GM21529 (cell line): Measurements from ENCODE around the gene TBX6.

Experiments used
- ATAC-seq: cut with Tn5 transposase; IDR thresholded peaks from one replicate; pipeline ENCODE4 v1.9.1; 2021; ENCODE audit not compliant: unreplicated experiment

Gene TBX6

DNA sequence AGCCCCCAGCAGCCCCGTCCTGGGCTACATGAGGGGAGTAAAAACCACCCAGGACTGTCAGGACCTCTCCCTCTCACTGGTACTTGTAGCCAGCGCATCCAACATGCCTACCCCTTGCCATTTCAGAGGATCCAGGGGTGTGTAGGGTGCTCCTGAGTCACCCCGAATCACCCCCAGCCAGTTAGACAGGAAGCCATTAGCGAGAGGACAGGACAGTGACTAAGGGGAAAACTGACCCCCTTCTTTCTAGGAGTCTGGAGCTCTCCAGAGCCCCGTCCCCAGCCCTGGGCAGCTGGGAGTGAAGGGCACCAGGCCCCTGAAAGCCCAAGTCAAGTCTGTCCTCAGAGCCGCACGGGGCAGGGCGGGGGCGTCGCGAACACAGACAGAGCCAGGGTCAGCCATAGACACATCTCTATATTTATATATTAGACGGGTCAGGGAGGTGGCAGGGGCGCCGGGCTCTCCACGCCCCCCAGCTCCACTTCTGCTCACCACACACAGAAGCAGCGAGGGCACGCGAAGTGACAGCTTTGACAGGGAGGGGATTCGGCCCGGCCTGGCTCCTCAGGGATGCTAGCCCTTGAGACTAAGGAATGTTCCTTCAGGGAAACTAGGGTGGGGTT, 22.1 kb upstream of the TBX6 start:
- ATAC-seq, result no peak

DNA sequence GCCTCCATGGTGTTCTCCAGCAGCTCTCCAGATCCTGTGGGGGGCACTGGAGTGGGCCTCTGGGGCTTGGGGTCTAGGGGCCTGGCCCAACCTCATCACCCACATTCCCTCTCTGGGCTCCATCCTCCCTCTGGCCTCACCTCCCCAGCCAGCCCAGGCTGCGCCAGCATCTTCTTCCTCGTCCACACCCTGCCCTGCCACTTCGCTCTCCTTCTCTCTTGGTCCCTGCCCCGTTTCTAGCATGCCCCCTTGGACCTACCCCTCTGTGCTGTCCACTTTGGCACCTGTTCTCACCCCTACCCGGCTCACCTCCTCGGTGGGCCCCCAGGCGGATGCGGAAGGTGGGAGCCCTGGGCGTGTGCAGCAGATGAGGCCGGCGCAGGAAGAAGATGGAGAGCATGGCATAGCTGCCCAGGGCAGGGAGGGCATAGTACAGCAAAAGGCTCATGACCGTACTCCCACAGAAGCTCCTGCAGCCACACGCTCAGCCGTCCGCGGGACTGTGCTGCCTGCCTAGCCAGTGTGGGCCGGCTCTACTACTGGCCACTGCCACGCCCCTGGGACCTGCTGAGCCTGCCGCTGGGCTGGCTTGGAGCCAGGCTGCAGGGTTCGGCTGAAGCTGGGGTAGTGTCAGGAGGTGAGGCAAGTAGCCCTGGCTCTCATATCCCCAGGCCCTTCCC, 21.4 kb upstream of the TBX6 start, which contains the start of gene GDPD3:
GDPD3 (minus strand) TSS at position 507 of the 680 bp plus-strand sequence; CDS start at position 448, 59 bp downstream.
- no peak for ATAC-seq

DNA sequence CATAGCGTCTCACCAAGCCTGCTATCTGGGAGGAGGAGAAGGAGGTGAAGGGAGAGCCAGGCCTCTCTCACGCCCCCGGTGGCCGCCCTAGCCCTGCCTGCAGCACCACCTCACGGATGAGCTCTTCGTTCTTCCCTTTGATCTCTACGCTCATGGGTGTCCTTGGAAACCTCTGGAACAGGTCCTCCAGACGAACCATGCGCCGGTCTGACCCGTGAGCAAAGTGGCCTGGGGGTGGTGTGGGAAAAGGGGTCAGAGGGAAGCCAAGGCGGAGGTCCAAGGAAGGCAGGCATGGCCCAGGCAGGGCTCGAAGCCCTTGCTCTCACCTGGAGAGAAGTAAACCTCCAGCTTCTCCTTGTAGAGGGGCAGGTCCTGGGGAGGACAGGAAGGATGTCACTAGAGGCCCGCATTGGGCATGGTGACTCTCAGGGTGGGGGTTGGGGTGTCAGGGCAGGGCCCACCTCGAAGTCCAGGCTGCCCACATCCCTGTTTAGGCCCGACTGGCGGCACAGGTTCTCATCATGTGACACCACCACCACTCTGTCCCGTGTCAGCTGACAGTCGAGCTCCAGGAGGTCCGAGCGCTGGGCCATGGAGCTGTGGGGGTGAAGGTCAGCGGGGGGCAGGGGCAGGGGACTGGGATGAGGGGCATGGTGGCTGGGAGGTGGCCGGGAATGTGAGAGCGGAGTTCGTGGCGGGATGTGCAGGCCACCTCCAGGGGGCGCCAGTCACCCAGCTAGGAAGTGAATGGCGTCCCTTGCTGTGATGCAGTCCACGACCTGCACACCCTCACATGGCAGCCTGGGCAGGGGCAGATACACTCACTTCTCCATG, 20.7 kb upstream of the TBX6 start:
- ATAC-seq, result no peak

DNA sequence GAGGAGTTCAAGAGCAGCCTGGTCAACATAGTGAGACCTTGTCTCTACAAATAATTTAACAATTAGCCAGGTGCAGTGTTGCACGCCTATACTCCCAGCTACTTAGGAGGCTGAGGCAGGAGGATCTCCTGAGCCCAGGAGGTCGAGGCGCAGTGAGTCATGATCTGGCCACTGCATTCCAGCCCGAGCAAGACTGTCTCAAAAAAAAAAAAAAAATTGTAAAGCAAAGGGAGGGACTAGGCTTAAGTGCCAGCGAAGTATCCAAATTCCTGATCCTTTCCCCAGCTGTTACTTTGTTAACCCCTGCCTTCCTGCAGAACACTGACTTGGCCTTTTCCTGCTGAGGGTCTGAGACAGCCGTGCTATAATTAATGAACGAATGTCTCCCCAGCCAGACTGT, 18.9 kb upstream of the TBX6 start:
- ATAC-seq, result no peak

DNA sequence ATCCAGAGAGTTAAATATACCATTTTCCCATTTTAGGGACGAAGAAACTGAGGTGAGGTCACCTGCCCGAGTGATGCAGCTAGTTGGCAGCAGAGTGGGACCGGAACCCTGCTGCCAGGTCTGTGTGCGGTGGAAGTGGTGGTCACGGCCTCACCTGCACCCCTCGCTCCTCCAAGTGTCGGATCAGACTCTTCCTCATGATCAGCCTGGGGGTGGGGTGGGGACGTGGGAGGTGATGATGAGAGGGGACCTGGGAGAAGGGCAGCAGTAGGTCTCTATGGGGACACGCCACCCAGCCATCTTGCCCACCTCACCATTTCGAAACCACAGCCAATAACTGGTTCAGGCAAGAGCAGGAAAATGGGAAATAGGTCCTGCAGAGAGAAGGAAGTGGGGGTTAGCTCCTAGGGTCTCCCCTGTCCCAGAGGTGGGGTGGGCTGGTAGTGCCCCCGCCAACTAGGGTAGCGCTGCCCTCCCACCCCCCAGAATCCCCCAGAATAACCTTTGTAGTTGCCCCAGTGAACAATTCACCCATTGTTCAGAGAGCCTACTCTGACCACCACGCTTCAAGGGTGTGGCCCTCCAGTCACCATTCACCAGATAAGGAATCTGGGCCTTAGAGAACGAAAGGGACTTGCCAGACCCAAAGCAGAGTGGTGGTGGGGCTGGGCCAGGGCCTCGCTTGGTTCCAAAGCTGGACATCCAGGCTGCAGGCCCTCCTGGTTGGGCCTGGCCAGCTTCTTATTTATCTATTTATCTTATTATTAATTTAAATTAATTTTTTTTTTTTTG, 16.5 kb upstream of the TBX6 start:
- no peak for ATAC-seq

DNA sequence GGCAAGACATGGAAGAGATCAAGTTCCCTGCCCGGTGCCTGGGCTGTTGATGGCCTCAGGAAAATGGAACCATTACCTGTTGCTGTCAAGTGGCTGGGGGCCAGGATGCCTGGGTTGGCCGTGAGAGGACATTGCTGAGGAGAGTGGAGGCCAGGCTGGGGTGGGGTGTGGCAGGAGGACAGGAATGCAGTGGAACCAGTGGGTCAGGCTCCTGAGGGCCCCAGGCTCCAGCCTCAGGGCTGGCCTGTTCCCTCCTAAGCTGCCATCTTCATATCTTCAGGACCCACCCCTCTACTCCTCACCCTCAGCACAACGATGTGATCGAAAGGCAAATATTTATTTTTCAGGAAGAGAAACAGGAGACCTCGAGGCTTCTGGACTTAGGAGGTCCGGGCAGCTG, 12.8 kb upstream of the TBX6 start:
- no peak for ATAC-seq

DNA sequence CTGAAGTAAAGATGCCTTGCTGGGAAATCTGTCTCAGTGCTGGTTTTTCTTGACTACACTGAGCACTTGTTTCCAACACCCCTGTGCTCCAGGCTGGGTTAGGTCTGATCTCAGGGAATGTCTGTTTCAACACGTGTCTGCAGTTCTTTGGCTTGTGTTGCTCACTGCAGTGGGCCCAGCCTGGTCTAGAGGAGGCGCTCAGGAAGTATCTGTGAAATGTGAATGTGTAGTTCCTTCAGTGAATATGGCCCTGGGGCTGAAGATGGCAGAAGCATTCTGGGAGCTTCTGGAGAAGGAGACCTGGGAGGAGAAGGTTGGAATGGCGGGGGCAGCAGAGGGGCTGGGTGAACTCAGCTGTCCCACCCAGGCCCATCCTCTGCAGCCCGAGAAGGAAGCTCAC, 12.4 kb upstream of the TBX6 start:
- ATAC-seq, result no peak

DNA sequence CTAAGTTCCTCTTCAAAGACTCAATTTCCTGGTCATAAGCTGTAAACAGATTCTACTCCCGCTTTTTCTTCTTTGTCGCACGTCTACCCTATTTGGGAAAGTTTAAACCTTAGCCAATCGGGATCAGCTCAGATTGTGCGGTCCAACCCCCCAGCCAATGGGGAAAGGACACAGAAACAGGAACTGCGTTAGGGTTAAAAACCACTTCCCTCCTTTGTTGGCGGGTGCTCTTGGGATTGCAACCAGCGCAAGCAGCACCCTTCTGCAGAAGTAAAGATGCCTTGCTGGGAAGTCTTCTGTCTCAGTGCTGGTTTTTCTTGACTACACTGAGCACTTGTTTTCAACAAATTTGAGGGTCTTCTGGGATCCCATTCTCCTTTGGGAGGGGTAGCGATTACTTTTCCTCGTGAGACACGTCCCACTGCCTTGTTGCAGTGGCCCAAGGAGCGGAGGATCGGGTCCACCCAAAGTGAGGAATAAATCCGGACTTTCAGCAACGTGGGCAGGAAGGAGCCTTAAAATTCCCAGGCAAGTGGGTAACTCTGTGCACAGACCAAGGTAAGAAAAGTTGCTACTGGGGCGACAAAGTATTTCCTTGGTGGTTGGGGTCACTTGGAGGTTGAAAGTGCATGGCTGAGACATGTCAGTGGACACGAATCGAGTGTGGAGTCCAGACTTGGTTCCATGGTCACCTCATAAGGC, 5.3 kb upstream of the TBX6 start:
- ATAC-seq, result no peak

DNA sequence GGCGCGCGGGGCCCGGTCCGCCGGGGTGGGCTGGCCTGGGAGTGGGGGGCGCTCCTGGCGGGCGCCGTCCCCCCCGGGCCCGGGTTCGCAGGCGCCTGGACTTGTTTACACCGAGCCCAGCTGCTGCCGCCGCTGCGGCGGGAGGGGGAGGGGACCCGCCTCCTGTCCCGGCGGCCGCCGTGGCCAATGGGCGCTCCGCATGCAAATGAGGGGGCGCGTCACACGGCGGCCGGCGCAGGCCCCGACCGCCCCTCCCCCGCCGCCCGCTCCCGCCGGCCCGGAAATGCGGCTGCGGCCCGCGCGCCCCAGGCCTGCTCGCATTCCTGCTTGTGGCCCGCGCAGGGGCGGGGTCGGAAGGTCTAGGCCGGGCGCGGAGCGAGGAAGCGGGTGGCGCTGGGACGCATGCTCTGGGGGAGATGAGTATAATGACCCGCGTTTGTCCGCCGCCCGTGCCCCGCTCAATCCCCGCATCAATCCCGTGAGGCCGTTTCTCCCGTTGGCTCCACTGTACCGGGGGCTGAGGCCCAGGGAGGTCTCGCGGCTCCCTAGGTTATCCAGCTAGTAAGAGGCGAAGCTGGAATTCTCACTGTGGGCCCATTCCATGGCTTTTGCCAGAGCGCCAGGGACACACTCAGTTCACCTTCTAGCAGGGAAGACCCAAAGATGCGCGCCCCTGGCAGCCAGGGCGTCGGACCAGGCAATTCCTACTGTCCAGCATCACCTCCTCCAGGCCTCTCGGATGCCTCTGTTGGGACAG, 4.6 kb upstream of the TBX6 start, which contains the start of gene YPEL3:
YPEL3 (minus strand) TSS at position 109 of the 757 bp plus-strand sequence. CDS start 731 bp downstream, outside the sequence.
- no peak for ATAC-seq

DNA sequence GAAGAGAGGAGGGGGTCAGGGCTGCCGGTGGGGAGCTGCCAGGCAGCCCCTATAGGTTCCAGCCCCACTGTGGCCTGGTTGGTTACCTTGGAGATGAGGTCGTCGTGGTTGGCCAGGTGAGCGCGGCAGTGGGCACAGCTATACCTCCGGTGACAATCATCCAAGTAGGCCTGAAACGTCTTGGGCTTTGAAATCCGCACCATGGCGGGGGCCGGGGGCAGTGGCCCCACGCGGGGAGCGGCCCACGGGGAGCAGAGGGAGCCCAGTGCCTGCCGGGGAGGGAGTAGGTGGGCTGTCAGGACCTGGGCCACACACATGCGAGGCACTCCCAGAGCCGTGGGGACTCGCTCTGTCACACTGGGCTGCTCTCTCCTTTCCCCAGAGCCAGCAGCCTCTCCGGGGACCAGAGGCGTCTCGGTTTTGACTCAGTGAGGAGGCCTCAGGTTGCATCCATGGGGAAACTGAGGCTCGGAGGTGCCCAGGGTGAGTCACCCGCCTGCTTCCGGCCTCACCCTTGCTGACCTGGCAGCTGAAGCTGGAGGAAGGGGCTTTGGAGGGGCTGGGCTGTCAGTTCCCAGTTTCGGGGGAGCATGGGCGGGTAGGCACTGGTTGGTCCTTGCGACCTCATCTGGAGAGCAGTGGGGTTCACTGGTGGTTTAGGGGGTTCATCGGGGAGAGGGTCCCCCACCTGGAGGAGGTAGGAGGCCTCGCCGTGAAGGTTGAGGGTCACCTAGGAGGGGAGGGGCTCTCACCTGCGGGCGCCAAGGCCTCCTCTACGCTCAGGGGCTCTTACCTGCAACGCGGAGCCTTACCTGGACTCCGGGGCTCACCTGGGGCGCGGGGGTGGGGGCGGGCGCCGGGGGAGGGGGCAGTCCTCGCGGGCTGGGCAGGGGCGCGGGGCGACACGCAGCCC, 3.7 kb upstream of the TBX6 start:
- no peak for ATAC-seq

DNA sequence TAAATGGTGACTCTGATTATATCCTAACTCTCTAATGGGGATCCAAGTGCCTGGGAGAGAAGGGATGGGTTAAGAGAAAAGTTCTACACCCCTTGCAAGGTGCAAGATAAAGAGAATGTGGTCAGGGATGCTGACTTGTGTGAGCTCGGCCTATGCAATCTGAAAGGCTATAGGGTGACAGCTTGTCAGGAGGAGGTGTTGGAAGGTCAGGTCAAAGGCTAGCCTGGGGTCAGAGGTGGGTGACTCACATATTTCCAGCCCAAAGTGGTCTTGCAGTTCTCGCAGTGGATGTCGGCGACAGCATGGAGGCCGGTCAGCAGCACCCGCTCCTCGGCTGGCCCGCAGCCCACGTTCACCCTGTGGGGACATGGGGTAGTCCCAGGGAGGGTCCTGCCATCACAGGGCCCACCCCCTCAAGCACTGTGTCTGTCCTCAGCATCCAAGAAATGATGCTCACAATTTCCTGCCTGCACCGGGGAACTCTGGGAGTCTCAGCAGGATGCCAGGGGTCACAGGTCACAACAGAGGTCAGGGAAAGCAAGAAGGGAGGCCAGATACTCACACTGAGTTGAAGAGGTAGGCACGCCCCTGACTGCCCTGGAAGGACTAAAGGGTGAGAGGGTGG, 2.9 kb upstream of the TBX6 start:
- no peak for ATAC-seq

DNA sequence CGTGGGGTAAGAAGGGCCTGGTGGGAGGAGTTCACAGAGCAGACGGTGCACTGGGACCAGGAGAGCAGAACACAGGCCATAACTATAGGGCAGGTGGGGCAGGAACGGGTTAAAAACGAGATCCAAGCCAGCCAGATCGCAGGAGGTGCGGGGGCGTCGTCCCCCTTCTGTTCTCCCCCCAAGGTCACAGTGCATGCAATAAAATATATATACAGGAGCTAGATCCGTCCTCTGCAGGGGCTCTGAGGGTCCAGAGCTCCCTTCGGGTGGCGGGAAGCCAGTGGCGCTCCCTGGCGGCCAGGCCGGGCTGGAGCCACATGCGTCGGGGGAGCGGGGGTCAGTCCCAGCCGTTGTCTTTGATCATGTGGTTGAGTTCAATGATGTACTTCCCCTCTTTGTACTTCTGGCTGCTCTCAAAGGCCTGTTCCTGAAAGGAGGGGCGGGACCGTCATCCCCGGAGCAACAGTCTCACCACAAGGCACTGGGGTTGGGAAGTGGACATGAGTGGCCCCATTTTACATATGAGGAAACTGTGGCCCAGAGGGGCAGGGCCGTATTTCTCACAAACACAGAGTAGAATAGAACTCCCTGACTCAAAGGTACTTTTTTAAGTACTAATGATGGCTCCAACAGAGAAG, 768 bp upstream of the TBX6 start:
- peak; percentile 48 for ATAC-seq

DNA sequence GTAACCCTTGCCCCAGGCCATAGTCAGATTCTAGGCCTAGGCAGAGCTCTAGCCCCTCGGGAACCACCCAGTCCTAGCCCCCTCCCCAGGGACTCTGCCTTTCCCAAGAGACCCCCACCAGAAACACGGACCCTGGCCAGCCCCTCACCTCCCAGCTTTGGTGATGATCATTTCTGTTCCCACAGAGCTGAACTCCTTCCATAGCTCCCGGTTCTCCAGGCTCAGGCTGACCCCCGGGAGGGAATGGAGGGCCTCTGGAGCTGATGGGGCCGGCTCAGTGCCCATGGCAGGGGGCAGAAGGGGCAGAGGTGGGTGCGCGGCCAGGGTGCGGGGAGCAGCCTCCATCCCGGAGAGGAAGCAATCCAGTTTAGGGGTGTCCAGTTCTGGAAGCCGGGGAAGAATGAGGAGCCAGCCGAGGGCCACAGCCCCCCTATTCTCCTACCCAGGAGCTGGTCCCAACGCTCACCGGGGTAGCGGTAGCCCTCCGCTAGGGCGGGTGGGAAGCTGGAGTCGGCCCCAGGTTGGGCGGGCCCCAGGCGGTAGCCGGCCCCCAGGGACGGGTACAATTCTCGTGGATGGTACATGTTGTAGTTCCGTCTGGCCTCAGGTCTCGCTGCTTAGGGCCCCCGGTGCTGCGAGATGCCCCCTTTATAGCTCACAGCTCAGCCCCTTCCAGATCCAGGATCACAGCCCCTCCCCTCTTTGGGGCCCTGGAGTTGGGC, 953 bp downstream of the TBX6 start:
- no peak for ATAC-seq

DNA sequence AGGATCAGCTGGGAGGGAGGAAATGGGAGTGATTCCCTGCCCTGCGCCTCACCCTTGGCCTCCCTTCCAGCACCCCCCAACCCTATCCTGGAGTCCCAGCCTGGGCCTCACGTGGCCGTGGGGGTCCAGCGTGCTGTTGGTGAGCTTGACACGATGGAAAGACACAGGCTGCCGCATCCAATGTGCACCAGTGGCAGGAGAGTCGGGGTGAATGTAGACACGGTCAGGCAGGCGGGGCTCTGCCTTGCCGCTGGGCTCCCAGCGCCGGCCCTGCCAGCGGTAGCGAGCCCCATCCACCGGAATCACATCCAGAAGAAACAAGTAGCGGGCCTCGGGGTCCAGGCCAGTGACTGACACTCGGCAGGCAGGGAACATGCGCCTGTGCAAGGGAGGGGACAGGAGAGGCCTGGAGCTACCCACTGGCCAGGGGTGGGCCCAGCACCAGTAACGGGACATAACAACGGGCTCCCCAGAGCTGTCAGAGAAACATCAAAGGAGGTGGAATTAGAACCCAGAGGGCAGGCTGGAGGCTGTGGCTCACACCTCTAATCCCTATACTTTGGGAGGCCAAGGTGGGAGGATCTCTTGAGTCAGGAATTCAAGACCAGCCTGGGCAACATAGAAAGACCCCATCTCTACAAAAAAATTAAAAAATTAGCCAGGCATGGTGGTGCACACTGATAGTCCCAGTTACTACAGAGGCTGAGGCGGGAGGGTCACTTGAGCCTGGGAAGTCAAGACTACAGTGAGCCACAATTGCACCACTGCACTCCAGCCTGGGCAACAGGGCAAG, 2.7 kb downstream of the TBX6 start:
- ATAC-seq, result no peak

DNA sequence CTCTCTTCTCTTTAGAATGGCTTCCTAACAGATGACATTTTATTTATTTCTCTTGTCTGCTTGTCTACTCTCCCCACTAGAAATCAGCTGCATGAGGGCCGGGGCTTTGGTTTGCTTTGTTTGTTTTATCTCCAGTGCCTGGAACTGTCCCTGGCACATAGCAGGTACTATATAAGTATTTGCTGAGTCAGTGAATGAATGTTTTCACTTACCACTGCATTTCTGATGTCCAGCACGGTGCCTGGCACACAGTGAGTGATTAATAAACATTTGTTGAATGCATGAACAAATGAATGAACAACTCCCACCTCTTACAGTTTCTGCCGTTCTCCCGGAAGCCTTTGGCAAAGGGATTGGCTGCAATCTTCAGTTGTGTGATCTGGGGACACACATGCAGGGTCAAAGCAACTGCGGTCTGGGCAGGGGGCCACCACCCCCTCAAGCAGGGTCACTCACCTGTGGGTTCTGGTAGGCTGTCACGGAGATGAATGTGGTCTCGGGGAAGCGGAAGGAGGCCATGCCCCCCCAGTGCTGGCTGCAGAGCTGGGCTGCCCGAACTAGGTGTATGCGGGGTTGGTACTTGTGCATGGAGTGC, 3.4 kb downstream of the TBX6 start:
- no peak for ATAC-seq
